ENCODE results near the gene PPP2R2B. TPM values are rescaled to one million over a fixed set of nuclear protein-coding genes. Genes with fewer than 3 reads are reported as not detected.

The PPP2R2B gene
- total and polyA plus RNA-seq, 7 experiments from 2014 or later, result 0.15 to 14.1 (median 0.58) TPM

DNA sequence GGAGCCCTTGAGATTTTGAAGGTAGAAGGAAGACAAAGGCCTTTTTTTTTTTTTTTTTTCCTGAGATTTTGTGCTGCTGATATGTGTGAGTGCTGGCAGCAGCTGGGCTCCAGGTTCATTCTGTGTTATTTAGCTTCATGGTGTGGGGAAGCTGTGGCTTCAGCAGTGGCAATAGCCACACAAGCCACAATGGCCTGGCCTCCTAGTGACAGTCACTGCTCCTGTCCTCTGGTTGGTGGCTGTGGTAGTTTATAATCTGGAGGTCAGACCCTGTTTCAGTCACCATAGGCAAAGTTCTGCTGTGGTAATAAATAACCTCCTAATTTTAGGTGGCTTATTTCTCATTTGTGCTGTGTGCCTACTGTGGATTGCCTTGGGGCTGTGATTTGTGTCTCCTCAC is 334.3 kb downstream of the PPP2R2B start:
- H3K4me1 ChIP-seq (ENCODE audit: control insufficient read depth in 2 of 2, insufficient read depth in 2 of 2, low read length in 2 of 2), result no peaks in the 10 kb centered on the region
- Mint-ChIP-seq H3K9me3 (no peaks in the 10 kb centered on the region), H3K4me1 (peaks cover 0 to 5% (median 0%) of the 10 kb centered on the region in 7 donors), H3K4me3 (no peak overlapping the region), H3K27me3 (peaks cover 0 to 16% (median 3%) of the 10 kb centered on the region in 5 donors), H3K27ac (no peak overlapping the region), H3K36me3 (no peaks in the 10 kb centered on the region)
- H3K36me3 ChIP-seq (ENCODE audit: control insufficient read depth in 2 of 3, insufficient read depth in 3 of 3, low read length in 3 of 3), result no peaks in the 10 kb centered on the region
- no peak for ATAC-seq
- no peak for DNase-seq
- intact Hi-C loops (cut with micrococcal nuclease), result loop anchor here in 1 of 2 donors (5.0 kb wide), 2 partner anchors 118 to 403 kb away; no protein-coding TSS in a partner anchor
- POLR2A ChIA-PET, result no interaction called here
- CTCF ChIA-PET, result no interaction called here
- H3K27me3 ChIP-seq (ENCODE audit: control insufficient read depth in 2 of 2, insufficient read depth in 2 of 2, low read length in 2 of 2), result no peaks in the 10 kb centered on the region
- H3K9me3 ChIP-seq (ENCODE audit: control insufficient read depth in 2 of 3, low read length in 3 of 3), result no peaks in the 10 kb centered on the region
- H3K4me3 ChIP-seq (ENCODE audit: low read length), result no peak overlapping the region
- no peak overlapping the region for H3K27ac ChIP-seq (ENCODE audit: low read depth, low read length)

DNA sequence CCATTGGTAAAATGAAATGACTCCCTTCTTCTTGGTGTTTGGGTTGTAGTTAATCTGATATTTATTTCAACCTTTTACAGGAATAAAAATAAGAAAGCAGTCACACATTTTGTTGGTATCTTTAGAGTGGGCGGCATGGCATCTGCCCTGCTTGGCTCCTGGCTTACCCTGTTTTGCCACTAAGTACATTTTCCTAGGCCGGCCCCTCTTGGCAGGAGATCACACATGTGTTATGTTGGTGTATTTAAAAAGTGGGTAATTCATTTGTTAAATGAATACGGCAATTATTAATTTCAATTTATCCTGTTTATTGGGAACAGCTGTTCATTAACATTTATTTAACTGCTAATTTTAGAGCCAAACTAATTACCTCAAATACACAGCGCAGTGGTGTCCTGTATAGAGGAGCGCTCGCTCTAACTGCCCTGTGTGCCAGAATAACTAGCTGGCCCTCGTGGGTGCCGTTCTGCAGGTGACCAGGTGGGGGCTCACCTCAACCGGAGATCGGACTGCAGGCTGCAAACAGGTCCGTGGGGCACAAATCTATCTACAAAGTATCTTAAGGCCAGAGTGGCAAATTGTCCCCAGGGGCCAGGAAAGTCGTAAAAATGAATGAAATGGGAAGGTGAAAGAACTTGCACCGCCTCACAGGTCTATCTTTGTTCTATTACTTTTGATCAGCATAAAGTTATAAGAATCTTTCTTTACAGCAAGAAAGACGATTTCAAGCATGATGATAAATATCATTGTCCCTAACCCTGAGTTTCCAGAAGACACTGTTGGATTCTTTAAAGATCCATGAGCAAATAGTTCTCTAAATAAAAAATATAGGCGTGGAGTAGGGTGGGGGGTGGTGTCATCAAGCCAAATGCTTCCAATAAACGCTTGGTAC is 336.4 kb downstream of the PPP2R2B start:
- H3K27ac Mint-ChIP-seq, result no peak overlapping the region
- H3K4me3 ChIP-seq (ENCODE audit: low read length), result no peak overlapping the region
- H3K27ac ChIP-seq (ENCODE audit: low read depth, low read length), result no peak overlapping the region
- peak; percentile 23 to 72 (median 51) for DNase-seq
- ChIA-PET CTCF (interaction anchor here (0.8 to 2.8 kb wide), 4 partner anchors 9 to 646 kb away, joined by 3 to 27 read pairs (median 13); no protein-coding TSS in a partner anchor), POLR2A (no interaction called here)
- H3K36me3 Mint-ChIP-seq, result no peaks in the 10 kb centered on the region
- H3K4me3 Mint-ChIP-seq, result no peak overlapping the region
- intact Hi-C loops (cut with micrococcal nuclease), result loop anchor here (1.0 to 5.0 kb wide), 5 partner anchors 120 to 647 kb away; no protein-coding TSS in a partner anchor
- H3K4me1 Mint-ChIP-seq, result peaks cover 0 to 5% (median 0%) of the 10 kb centered on the region in 7 donors
- ATAC-seq, result peak; percentile 86
- H3K9me3 ChIP-seq (ENCODE audit: control insufficient read depth in 2 of 3, low read length in 3 of 3), result no peaks in the 10 kb centered on the region
- H3K27me3 Mint-ChIP-seq, result peaks cover 0 to 4% (median 0%) of the 10 kb centered on the region in 5 donors
- H3K9me3 Mint-ChIP-seq, result no peaks in the 10 kb centered on the region
- no peaks in the 10 kb centered on the region for H3K4me1 ChIP-seq (ENCODE audit: control insufficient read depth in 2 of 2, insufficient read depth in 2 of 2, low read length in 2 of 2)
- H3K36me3 ChIP-seq (ENCODE audit: control insufficient read depth in 2 of 3, insufficient read depth in 3 of 3, low read length in 3 of 3), result no peaks in the 10 kb centered on the region
- H3K27me3 ChIP-seq (ENCODE audit: control insufficient read depth in 2 of 2, insufficient read depth in 2 of 2, low read length in 2 of 2), result no peaks in the 10 kb centered on the region

DNA sequence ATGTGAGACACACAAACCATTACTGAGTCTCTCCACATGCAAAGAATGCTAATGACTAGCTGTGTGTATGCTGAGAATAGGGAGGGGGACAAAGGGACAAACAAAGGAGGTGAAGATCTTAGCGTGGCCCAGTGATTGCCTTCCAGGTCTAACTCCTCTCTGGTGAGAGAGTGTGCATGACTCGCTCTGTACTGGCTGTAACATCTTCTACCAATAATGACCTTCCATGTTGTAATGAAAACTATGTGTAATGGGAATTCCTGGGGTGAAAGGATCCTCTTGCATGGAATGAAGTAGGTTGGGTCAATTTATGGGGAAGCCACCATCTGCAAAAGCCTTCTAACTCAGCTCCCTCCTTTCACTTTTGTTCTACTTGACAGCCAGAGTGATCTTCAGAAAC is 338.1 kb downstream of the PPP2R2B start:
- no peaks in the 10 kb centered on the region for H3K27me3 ChIP-seq (ENCODE audit: control insufficient read depth in 2 of 2, insufficient read depth in 2 of 2, low read length in 2 of 2)
- Mint-ChIP-seq H3K27ac (no peak overlapping the region), H3K4me3 (no peak overlapping the region), H3K9me3 (no peaks in the 10 kb centered on the region), H3K36me3 (no peaks in the 10 kb centered on the region), H3K4me1 (peaks cover 0 to 5% (median 0%) of the 10 kb centered on the region in 7 donors), H3K27me3 (peaks cover 0 to 3% (median 0%) of the 10 kb centered on the region in 5 donors)
- ChIA-PET CTCF (interaction anchor here (0.7 to 3.3 kb wide), 2 partner anchors 333 to 426 kb away, joined by 3 to 18 read pairs; no protein-coding TSS in a partner anchor), POLR2A (no interaction called here)
- no peak for ATAC-seq
- H3K4me3 ChIP-seq (ENCODE audit: low read length), result no peak overlapping the region
- DNase-seq, result no peak
- intact Hi-C loops (cut with micrococcal nuclease), result loop anchor here in 1 of 2 donors (5.0 kb wide), 2 partner anchors 122 to 407 kb away; no protein-coding TSS in a partner anchor
- H3K4me1 ChIP-seq (ENCODE audit: control insufficient read depth in 2 of 2, insufficient read depth in 2 of 2, low read length in 2 of 2), result no peaks in the 10 kb centered on the region
- H3K36me3 ChIP-seq (ENCODE audit: control insufficient read depth in 2 of 3, insufficient read depth in 3 of 3, low read length in 3 of 3), result no peaks in the 10 kb centered on the region
- H3K27ac ChIP-seq (ENCODE audit: low read depth, low read length), result no peak overlapping the region
- no peaks in the 10 kb centered on the region for H3K9me3 ChIP-seq (ENCODE audit: control insufficient read depth in 2 of 3, low read length in 3 of 3)

- ChIA-PET CTCF (interaction anchor here (3.3 kb wide), 1 partner anchor 426 kb away, joined by 18 read pairs; no protein-coding TSS in a partner anchor), POLR2A (no interaction called here)
- Histone ChIP-seq H3K27me3 (ENCODE audit: control insufficient read depth in 2 of 2, insufficient read depth in 2 of 2, low read length in 2 of 2) (no peaks in the 10 kb centered on the region), H3K9me3 (ENCODE audit: control insufficient read depth in 2 of 3, low read length in 3 of 3) (no peaks in the 10 kb centered on the region), H3K4me3 (ENCODE audit: low read length) (no peak overlapping the region), H3K36me3 (ENCODE audit: control insufficient read depth in 2 of 3, insufficient read depth in 3 of 3, low read length in 3 of 3) (no peaks in the 10 kb centered on the region), H3K27ac (ENCODE audit: low read depth, low read length) (no peak overlapping the region), H3K4me1 (ENCODE audit: control insufficient read depth in 2 of 2, insufficient read depth in 2 of 2, low read length in 2 of 2) (no peaks in the 10 kb centered on the region)
- H3K9me3 Mint-ChIP-seq, result no peaks in the 10 kb centered on the region
- peaks cover 0 to 5% (median 0%) of the 10 kb centered on the region in 7 donors for H3K4me1 Mint-ChIP-seq
- no peak for ATAC-seq
- DNase-seq, result no peak
- no peaks in the 10 kb centered on the region for H3K36me3 Mint-ChIP-seq
- H3K27me3 Mint-ChIP-seq, result peaks cover 0 to 3% (median 0%) of the 10 kb centered on the region in 5 donors
- no peak overlapping the region for H3K4me3 Mint-ChIP-seq
- intact Hi-C loops (cut with micrococcal nuclease), result loop anchor here in 1 of 2 donors (5.0 kb wide), 2 partner anchors 122 to 407 kb away; no protein-coding TSS in a partner anchor
- H3K27ac Mint-ChIP-seq, result no peak overlapping the region
Measured at GRCh38 chr5:146539973-146540372, 338.6 kb downstream of the PPP2R2B start.

GRCh38 chr5:146538432-146538831 is 340.1 kb downstream of the PPP2R2B start:
- H3K4me1 Mint-ChIP-seq, result peaks cover under 1 to 7% (median 1%) of the 10 kb centered on the region in 7 donors
- H3K27ac ChIP-seq (ENCODE audit: low read depth, low read length), result no peak overlapping the region
- POLR2A ChIA-PET, result no interaction called here
- H3K4me3 ChIP-seq (ENCODE audit: low read length), result no peak overlapping the region
- no peak overlapping the region for H3K4me3 Mint-ChIP-seq
- no peaks in the 10 kb centered on the region for H3K36me3 Mint-ChIP-seq
- ATAC-seq (no peak), DNase-seq (no peak)
- no peaks in the 10 kb centered on the region for H3K9me3 ChIP-seq (ENCODE audit: control insufficient read depth in 2 of 3, low read length in 3 of 3)
- H3K9me3 Mint-ChIP-seq, result no peaks in the 10 kb centered on the region
- H3K27ac Mint-ChIP-seq, result no peak overlapping the region
- intact Hi-C loops (cut with micrococcal nuclease), result no loop called here
- CTCF ChIA-PET, result interaction anchor here (0.6 to 3.3 kb wide), 2 partner anchors 428 to 651 kb away, joined by 3 to 18 read pairs; no protein-coding TSS in a partner anchor
- H3K27me3 Mint-ChIP-seq, result peaks cover 0 to 3% (median 0%) of the 10 kb centered on the region in 5 donors
- no peaks in the 10 kb centered on the region for H3K4me1 ChIP-seq (ENCODE audit: control insufficient read depth in 2 of 2, insufficient read depth in 2 of 2, low read length in 2 of 2)
- H3K27me3 ChIP-seq (ENCODE audit: control insufficient read depth in 2 of 2, insufficient read depth in 2 of 2, low read length in 2 of 2), result no peaks in the 10 kb centered on the region
- no peaks in the 10 kb centered on the region for H3K36me3 ChIP-seq (ENCODE audit: control insufficient read depth in 2 of 3, insufficient read depth in 3 of 3, low read length in 3 of 3)

- no peak overlapping the region for H3K4me3 ChIP-seq (ENCODE audit: low read length)
- ChIA-PET CTCF (interaction anchor here (0.6 to 2.8 kb wide), 11 partner anchors 9 to 659 kb away, joined by 3 to 21 read pairs (median 4); no protein-coding TSS in a partner anchor), POLR2A (no interaction called here)
- H3K27me3 ChIP-seq (ENCODE audit: control insufficient read depth in 2 of 2, insufficient read depth in 2 of 2, low read length in 2 of 2), result no peaks in the 10 kb centered on the region
- intact Hi-C loops (cut with micrococcal nuclease), result loop anchor here (1.0 kb wide), 2 partner anchors 432 to 654 kb away; no protein-coding TSS in a partner anchor
- Mint-ChIP-seq H3K4me3 (no peak overlapping the region), H3K27ac (no peak overlapping the region), H3K27me3 (peaks cover 0 to 5% (median 0%) of the 10 kb centered on the region in 5 donors), H3K36me3 (no peaks in the 10 kb centered on the region), H3K9me3 (no peaks in the 10 kb centered on the region), H3K4me1 (peaks cover 4 to 10% (median 5%) of the 10 kb centered on the region in 7 donors)
- DNase-seq, result no peak
- H3K27ac ChIP-seq (ENCODE audit: low read depth, low read length), result no peak overlapping the region
- ATAC-seq, result no peak
- no peaks in the 10 kb centered on the region for H3K4me1 ChIP-seq (ENCODE audit: control insufficient read depth in 2 of 2, insufficient read depth in 2 of 2, low read length in 2 of 2)
- H3K9me3 ChIP-seq (ENCODE audit: control insufficient read depth in 2 of 3, low read length in 3 of 3), result no peaks in the 10 kb centered on the region
- no peaks in the 10 kb centered on the region for H3K36me3 ChIP-seq (ENCODE audit: control insufficient read depth in 2 of 3, insufficient read depth in 3 of 3, low read length in 3 of 3)
Measured at GRCh38 chr5:146533882-146534281, 344.7 kb downstream of the PPP2R2B start.
